ENCODE measurements around the gene ABCC5. TPM values are rescaled to one million over a fixed set of nuclear protein-coding genes. Genes with fewer than 3 reads are reported as not detected.

ABCC5 gene
- total RNA-seq, 1 donor from 2014 or later: 23.8 TPM

- TF ChIP-seq, protein P1, sequence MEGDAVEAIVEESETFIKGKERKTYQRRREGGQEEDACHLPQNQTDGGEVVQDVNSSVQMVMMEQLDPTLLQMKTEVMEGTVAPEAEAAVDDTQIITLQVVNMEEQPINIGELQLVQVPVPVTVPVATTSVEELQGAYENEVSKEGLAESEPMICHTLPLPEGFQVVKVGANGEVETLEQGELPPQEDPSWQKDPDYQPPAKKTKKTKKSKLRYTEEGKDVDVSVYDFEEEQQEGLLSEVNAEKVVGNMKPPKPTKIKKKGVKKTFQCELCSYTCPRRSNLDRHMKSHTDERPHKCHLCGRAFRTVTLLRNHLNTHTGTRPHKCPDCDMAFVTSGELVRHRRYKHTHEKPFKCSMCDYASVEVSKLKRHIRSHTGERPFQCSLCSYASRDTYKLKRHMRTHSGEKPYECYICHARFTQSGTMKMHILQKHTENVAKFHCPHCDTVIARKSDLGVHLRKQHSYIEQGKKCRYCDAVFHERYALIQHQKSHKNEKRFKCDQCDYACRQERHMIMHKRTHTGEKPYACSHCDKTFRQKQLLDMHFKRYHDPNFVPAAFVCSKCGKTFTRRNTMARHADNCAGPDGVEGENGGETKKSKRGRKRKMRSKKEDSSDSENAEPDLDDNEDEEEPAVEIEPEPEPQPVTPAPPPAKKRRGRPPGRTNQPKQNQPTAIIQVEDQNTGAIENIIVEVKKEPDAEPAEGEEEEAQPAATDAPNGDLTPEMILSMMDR (IDR thresholded peaks at IDR 0.05): no peak
- no peaks in the 10 kb centered on the region for H3K9me3 Mint-ChIP-seq (ENCODE audit: low read depth)
- no peaks in the 10 kb centered on the region for H3K27me3 Mint-ChIP-seq (ENCODE audit: low read depth)
- DNase-seq (ENCODE audit: low spot score): no peak
- no peak overlapping the region for H3K4me3 Mint-ChIP-seq (ENCODE audit: unreplicated experiment)
- H3K36me3 Mint-ChIP-seq (ENCODE audit: low read depth): peaks cover 37% of the 10 kb centered on the region
- no peak overlapping the region for H3K27ac Mint-ChIP-seq (ENCODE audit: unreplicated experiment)
- no peaks in the 10 kb centered on the region for H3K4me1 Mint-ChIP-seq (ENCODE audit: low read depth)
Observed at GRCh38 chr3:183922421-183922820, 95.3 kb downstream of the ABCC5 start.

DNA sequence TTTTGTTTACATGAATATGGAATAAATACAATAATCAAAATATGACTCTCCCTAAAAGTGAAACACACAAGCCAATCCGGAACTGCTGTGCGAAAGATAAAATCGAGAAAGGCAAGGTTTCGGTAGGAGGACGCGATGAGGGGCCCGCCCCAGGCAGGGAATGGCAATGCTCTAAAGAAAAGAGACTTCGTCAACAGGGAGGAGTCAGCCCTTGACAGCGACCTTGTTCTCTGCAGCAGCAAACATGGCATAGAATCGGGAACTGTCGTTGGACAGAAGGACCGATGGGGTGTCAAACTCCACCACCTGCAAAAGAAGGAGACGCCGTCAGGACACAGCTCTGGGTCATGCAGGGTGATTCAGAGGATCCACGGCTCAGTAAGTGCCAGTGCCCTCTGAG lies 96.6 kb downstream of the ABCC5 start:
- H3K27ac Mint-ChIP-seq (ENCODE audit: unreplicated experiment): no peak overlapping the region
- H3K4me3 Mint-ChIP-seq (ENCODE audit: unreplicated experiment): no peak overlapping the region
- no peaks in the 10 kb centered on the region for H3K4me1 Mint-ChIP-seq (ENCODE audit: low read depth)
- H3K27me3 Mint-ChIP-seq (ENCODE audit: low read depth): no peaks in the 10 kb centered on the region
- peaks cover 30% of the 10 kb centered on the region for H3K36me3 Mint-ChIP-seq (ENCODE audit: low read depth)
- TF ChIP-seq, protein P1 (IDR thresholded peaks at IDR 0.05): no peak
- no peak for DNase-seq (ENCODE audit: low spot score)
- H3K9me3 Mint-ChIP-seq (ENCODE audit: low read depth): no peaks in the 10 kb centered on the region

- no peak overlapping the region for H3K27ac Mint-ChIP-seq (ENCODE audit: unreplicated experiment)
- H3K4me1 Mint-ChIP-seq (ENCODE audit: low read depth): no peaks in the 10 kb centered on the region
- no peak overlapping the region for H3K4me3 Mint-ChIP-seq (ENCODE audit: unreplicated experiment)
- H3K9me3 Mint-ChIP-seq (ENCODE audit: low read depth): no peaks in the 10 kb centered on the region
- no peak for DNase-seq (ENCODE audit: low spot score)
- TF ChIP-seq, protein P1 (IDR thresholded peaks at IDR 0.05): no peak
- peaks cover 30% of the 10 kb centered on the region for H3K36me3 Mint-ChIP-seq (ENCODE audit: low read depth)
- H3K27me3 Mint-ChIP-seq (ENCODE audit: low read depth): no peaks in the 10 kb centered on the region
Observed at GRCh38 chr3:183920416-183920815, 97.3 kb downstream of the ABCC5 start.

DNA sequence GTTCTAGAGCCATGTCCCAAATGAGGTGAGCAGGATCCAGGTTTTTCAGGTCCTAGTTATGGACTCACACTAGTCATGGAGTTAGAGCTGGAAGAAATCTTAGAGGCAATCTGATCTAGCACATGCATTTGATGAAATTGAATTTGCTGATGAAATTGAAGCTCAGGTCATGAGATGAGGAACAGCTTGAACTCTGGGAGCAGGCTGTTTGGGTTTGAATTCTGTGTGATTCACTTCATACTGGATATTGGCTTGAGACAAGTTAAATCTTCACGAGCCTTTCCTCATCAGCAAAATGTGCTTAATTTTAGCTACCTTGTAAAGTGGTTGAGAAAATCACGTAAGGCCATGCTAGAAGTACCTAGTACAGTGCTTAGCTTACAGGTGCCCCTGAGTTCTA lies 99.5 kb downstream of the ABCC5 start:
- TF ChIP-seq, protein P1 (IDR thresholded peaks at IDR 0.05): no peak
- Mint-ChIP-seq H3K36me3 (ENCODE audit: low read depth) (peaks cover 18% of the 10 kb centered on the region), H3K27ac (ENCODE audit: unreplicated experiment) (no peak overlapping the region), H3K4me1 (ENCODE audit: low read depth) (no peaks in the 10 kb centered on the region), H3K27me3 (ENCODE audit: low read depth) (no peaks in the 10 kb centered on the region), H3K9me3 (ENCODE audit: low read depth) (no peaks in the 10 kb centered on the region), H3K4me3 (ENCODE audit: unreplicated experiment) (no peak overlapping the region)
- no peak for DNase-seq (ENCODE audit: low spot score)

DNA sequence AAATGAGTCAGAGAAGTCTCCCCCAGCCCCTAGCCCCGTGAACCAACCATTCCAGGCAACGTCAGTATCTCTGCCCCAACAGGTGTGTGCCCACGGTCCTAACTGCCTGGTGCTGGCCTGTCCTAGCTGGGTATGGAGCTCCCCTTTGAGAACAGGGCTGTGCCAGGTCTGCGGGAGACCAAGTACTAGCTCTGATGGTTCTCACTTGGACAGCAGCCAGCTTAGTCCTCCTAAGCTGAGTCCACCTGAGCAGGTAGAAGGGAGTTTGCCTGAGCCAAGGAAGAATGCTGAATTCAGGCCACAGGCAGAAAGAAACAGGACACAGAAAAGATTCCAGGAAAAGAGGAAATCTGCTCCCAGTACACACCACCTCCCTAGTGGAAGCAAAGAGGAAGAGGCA lies 99.9 kb downstream of the ABCC5 start:
- TF ChIP-seq, protein P1 (IDR thresholded peaks at IDR 0.05): no peak
- no peaks in the 10 kb centered on the region for H3K4me1 Mint-ChIP-seq (ENCODE audit: low read depth)
- H3K27me3 Mint-ChIP-seq (ENCODE audit: low read depth): no peaks in the 10 kb centered on the region
- DNase-seq (ENCODE audit: low spot score): no peak
- peaks cover 17% of the 10 kb centered on the region for H3K36me3 Mint-ChIP-seq (ENCODE audit: low read depth)
- no peaks in the 10 kb centered on the region for H3K9me3 Mint-ChIP-seq (ENCODE audit: low read depth)
- H3K27ac Mint-ChIP-seq (ENCODE audit: unreplicated experiment): no peak overlapping the region
- H3K4me3 Mint-ChIP-seq (ENCODE audit: unreplicated experiment): no peak overlapping the region
